ENCODE measurements around the gene DGKQ. TPM values are rescaled to one million over a fixed set of nuclear protein-coding genes. Genes with fewer than 3 reads are reported as not detected.
"Not testable (repeated sequence)": the region's sequence is repeated elsewhere in the genome, so short reads cannot be mapped to it uniquely, and the experiment has no call there.

DGKQ gene
- total RNA-seq, 1 experiment from 2014 or later, result 4.4 TPM

GRCh38 chr4:978957-979701 is 5.8 kb upstream of the DGKQ start:
- DNase-seq (ENCODE audit: low read depth), result peak; percentile 30

- DNase-seq (ENCODE audit: low read depth), result not testable (repeated sequence)
Measured at GRCh38 chr4:976016-976415, 2.6 kb upstream of the DGKQ start.

GRCh38 chr4:974668-975067 is 1.3 kb upstream of the DGKQ start:
- no peak for DNase-seq (ENCODE audit: low read depth)

GRCh38 chr4:972651-973424 is 531 bp downstream of the DGKQ start:
- peak; percentile 30 for DNase-seq (ENCODE audit: low read depth)

- DNase-seq (ENCODE audit: low read depth), result no peak
Measured at GRCh38 chr4:971666-972500, 1.5 kb downstream of the DGKQ start.

- DNase-seq (ENCODE audit: low read depth), result no peak
Measured at GRCh38 chr4:970854-971520, 2.4 kb downstream of the DGKQ start.

GRCh38 chr4:970046-970745 is 3.2 kb downstream of the DGKQ start:
- no peak for DNase-seq (ENCODE audit: low read depth)

- DNase-seq (ENCODE audit: low read depth), result no peak
Measured at GRCh38 chr4:968621-969394, 4.6 kb downstream of the DGKQ start.

GRCh38 chr4:968221-968620 is 5.1 kb downstream of the DGKQ start:
- no peak for DNase-seq (ENCODE audit: low read depth)

GRCh38 chr4:967113-968104 is 6.0 kb downstream of the DGKQ start:
- DNase-seq (ENCODE audit: low read depth), result no peak

GRCh38 chr4:966266-967112 is 6.9 kb downstream of the DGKQ start:
- no peak for DNase-seq (ENCODE audit: low read depth)

GRCh38 chr4:965766-966134 is 7.6 kb downstream of the DGKQ start:
- no peak for DNase-seq (ENCODE audit: low read depth)

- DNase-seq (ENCODE audit: low read depth), result no peak
Measured at GRCh38 chr4:965048-965765, 8.2 kb downstream of the DGKQ start.

- no peak for DNase-seq (ENCODE audit: low read depth)
Measured at GRCh38 chr4:964346-965025, 8.9 kb downstream of the DGKQ start.

GRCh38 chr4:963276-964225 is 9.8 kb downstream of the DGKQ start:
- no peak for DNase-seq (ENCODE audit: low read depth)

Measured in Daoy (cell line).